SK-N-SH treated with all-trans-retinoic acid at 6 μM for 48 hours (cell line): ENCODE measurements around the gene RWDD4.

Source experiments
- ATAC-seq: fragments of 200-7000 bp; cut with Tn5 transposase; 3 replicates; pipeline ENCODE4 v1.9.1; 2020; ENCODE audit warnings: mild to moderate bottlenecking, moderate library complexity
- ARNTL ChIP-seq: fragments of 450-650 bp; formaldehyde crosslinking; IDR thresholded peaks from 2 replicates; pipeline ENCODE4 v1.5.0; 2020; ENCODE audit warnings: low read depth, mild to moderate bottlenecking, moderate library complexity, borderline replicate concordance
- BACH2 ChIP-seq: fragments of 250-450 bp; sonication (Bioruptor Pico); IDR thresholded peaks from 2 replicates; pipeline ENCODE4 v1.9.0; 2021; ENCODE audit warnings: mild to moderate bottlenecking, borderline replicate concordance
- CREB5 ChIP-seq: fragments of 250-450 bp; sonication (Bioruptor Pico); IDR thresholded peaks from 2 replicates; pipeline ENCODE4 v1.5.1; 2020; ENCODE audit warnings: low read depth, mild to moderate bottlenecking, moderate library complexity
- CSDC2 ChIP-seq: fragments of 250-450 bp; sonication (Bioruptor Pico); IDR thresholded peaks from 2 replicates; pipeline ENCODE4 v1.5.0; 2020; ENCODE audit warnings: mild to moderate bottlenecking, moderate library complexity
- CSRNP3 ChIP-seq: fragments of 250-450 bp; sonication (Bioruptor Pico); IDR thresholded peaks from 2 replicates; pipeline ENCODE4 v1.5.1; 2021; ENCODE audit warnings: mild to moderate bottlenecking, moderate library complexity
- ESRRG ChIP-seq: fragments of 250-450 bp; sonication (Bioruptor Pico); IDR thresholded peaks from 2 replicates; pipeline ENCODE4 v1.6.1; 2021; ENCODE audit warnings: mild to moderate bottlenecking
- OSR1 ChIP-seq: fragments of 250-450 bp; sonication (Bioruptor Pico); IDR thresholded peaks from 2 replicates; pipeline ENCODE4 v1.8.0; 2022; ENCODE audit warnings: moderate library complexity, mild to moderate bottlenecking, inconsistent platforms
- PATZ1 ChIP-seq: fragments of 250-450 bp; sonication (Bioruptor Pico); IDR thresholded peaks from 2 replicates; pipeline ENCODE4 v1.8.0; 2020; ENCODE audit warnings: mild to moderate bottlenecking, moderate library complexity, borderline replicate concordance
- POU6F1 ChIP-seq: fragments of 250-450 bp; sonication (Bioruptor Pico); IDR thresholded peaks from 2 replicates; pipeline ENCODE4 v1.8.0; 2021; ENCODE audit warnings: low read depth, mild to moderate bottlenecking, moderate library complexity, borderline replicate concordance
- RARB ChIP-seq: fragments of 250-450 bp; sonication (Bioruptor Pico); IDR thresholded peaks from 2 replicates; pipeline ENCODE4 v1.8.0; 2021; ENCODE audit warnings: mild to moderate bottlenecking, moderate library complexity
- SNAI2 ChIP-seq: fragments of 250-450 bp; sonication (Bioruptor Pico); IDR thresholded peaks from 2 replicates; pipeline ENCODE4 v1.5.0; 2020; ENCODE audit warnings: mild to moderate bottlenecking, moderate library complexity
- TCF4 ChIP-seq: fragments of 250-450 bp; sonication (Bioruptor Pico); IDR thresholded peaks from 2 replicates; pipeline ENCODE4 v1.8.0; 2021; ENCODE audit warnings: mild to moderate bottlenecking, moderate library complexity, borderline replicate concordance
- TOX ChIP-seq: fragments of 250-450 bp; sonication (Bioruptor Pico); IDR thresholded peaks from 2 replicates; pipeline ENCODE4 v1.8.0; 2021; ENCODE audit warnings: mild to moderate bottlenecking, moderate library complexity, borderline replicate concordance
- TSHZ2 ChIP-seq: fragments of 250-450 bp; sonication (Bioruptor Pico); IDR thresholded peaks from 2 replicates; pipeline ENCODE4 v1.5.0; 2020; ENCODE audit warnings: mild to moderate bottlenecking, moderate library complexity
- ZC3H10 ChIP-seq: fragments of 250-450 bp; sonication (Bioruptor Pico); IDR thresholded peaks from 2 replicates; pipeline ENCODE4 v1.5.1; 2021; ENCODE audit warnings: mild to moderate bottlenecking, moderate library complexity
- ZFP3 ChIP-seq: fragments of 250-450 bp; sonication (Bioruptor Pico); IDR thresholded peaks from 2 replicates; pipeline ENCODE4 v1.5.0; 2020; ENCODE audit warnings: mild to moderate bottlenecking, moderate library complexity
- ZFP30 ChIP-seq: fragments of 450-650 bp; formaldehyde crosslinking; IDR thresholded peaks from 2 replicates; pipeline ENCODE4 v1.5.0; 2022; ENCODE audit warnings: mild to moderate bottlenecking, moderate library complexity
- ZNF565 ChIP-seq: fragments of 450-650 bp; formaldehyde crosslinking; conservative IDR thresholded peaks from 2 replicates; pipeline ENCODE4 v1.5.0; 2020; ENCODE audit warnings: low read depth, mild to moderate bottlenecking, moderate library complexity
- ZNF70 ChIP-seq: fragments of 450-650 bp; formaldehyde crosslinking; IDR thresholded peaks from 2 replicates; pipeline ENCODE4 v1.5.0; 2020; ENCODE audit warnings: mild to moderate bottlenecking, moderate library complexity
- ZNF8 ChIP-seq: fragments of 450-650 bp; formaldehyde crosslinking; IDR thresholded peaks from 2 replicates; pipeline ENCODE4 v1.5.0; 2020; ENCODE audit warnings: mild to moderate bottlenecking, moderate library complexity

Gene RWDD4

GRCh38 chr4:183610613-183611012 lies 48.4 kb downstream of the RWDD4 start (continued):
- no peak for TF ChIP-seq POU6F1 (CRISPR knock-in tag)
- TF ChIP-seq ZFP3, result no peak
- no peak for TF ChIP-seq OSR1 (CRISPR knock-in tag)
- TF ChIP-seq TSHZ2 (CRISPR knock-in tag), result no peak
- no peak for TF ChIP-seq ZNF8
- TF ChIP-seq RARB (CRISPR knock-in tag), result no peak
- no peak for TF ChIP-seq SNAI2 (CRISPR knock-in tag)

- peak; percentile 51; the same call in 2 of the 3 replicates for ATAC-seq
- TF ChIP-seq TOX (CRISPR knock-in tag), result no peak
- TF ChIP-seq ZNF565, result no peak
- TF ChIP-seq BACH2 (CRISPR knock-in tag), result no peak
- no peak for TF ChIP-seq CSDC2 (CRISPR knock-in tag)
- no peak for TF ChIP-seq ARNTL
- no peak for TF ChIP-seq ESRRG
These were observed 49.0 kb downstream of the RWDD4 start for GRCh38 chr4:183610033-183610432.

GRCh38 chr4:183609151-183609550 lies 49.8 kb downstream of the RWDD4 start:
- TF ChIP-seq TCF4 (CRISPR knock-in tag) (no peak), OSR1 (CRISPR knock-in tag) (no peak), TSHZ2 (CRISPR knock-in tag) (no peak), CSRNP3 (CRISPR knock-in tag) (no peak), ESRRG (no peak), ZFP30 (CRISPR knock-in tag) (no peak), BACH2 (CRISPR knock-in tag) (no peak), CREB5 (CRISPR knock-in tag) (no peak), ZC3H10 (CRISPR knock-in tag) (no peak), PATZ1 (no peak), ARNTL (no peak), POU6F1 (CRISPR knock-in tag) (no peak), SNAI2 (CRISPR knock-in tag) (no peak), ZFP3 (no peak), ZNF70 (CRISPR knock-in tag) (no peak)
- ATAC-seq, result no peak
